ENCODE results near the gene WIPF2. TPM values are rescaled to one million over a fixed set of nuclear protein-coding genes. Genes with fewer than 3 reads are reported as not detected.
"Not testable (repeated sequence)": the region's sequence is repeated elsewhere in the genome, so short reads cannot be mapped to it uniquely, and the experiment has no call there.

The WIPF2 gene
- total and polyA plus RNA-seq, 2 donors = 2.9 to 9.9 TPM

DNA sequence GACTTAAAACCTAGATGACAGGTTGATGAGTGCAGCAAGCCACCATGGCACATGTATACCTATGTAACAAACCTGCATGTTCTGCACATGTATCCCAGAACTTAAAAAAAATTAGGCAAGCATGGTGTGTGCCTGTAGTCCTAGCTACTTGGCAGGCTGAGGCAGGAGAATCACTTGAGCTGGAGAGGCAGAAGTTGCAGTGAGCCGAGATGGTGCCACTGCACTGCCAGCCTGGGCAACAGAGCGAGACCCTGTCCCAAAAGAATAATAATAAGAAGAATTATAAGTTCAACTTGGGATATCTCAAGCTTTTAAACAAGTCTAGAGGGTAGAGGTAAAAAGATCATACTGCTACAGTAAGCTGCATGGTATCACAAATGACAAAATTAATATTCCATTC, 78.4 kb downstream of the WIPF2 start:
- Histone ChIP-seq H3K4me3 (ENCODE audit: low read length in 2 of 2) (no peak overlapping the region), H3K36me3 (ENCODE audit: control insufficient read depth in 2 of 2, insufficient read depth in 2 of 2, low read length in 1 of 2) (peaks cover 28 to 89% of the 10 kb centered on the region in 2 donors), H3K9me3 (ENCODE audit: control insufficient read depth in 2 of 2, insufficient read depth in 1 of 2, low read length in 1 of 2) (no peaks in the 10 kb centered on the region), H3K4me1 (ENCODE audit: control insufficient read depth in 2 of 2, insufficient read depth in 2 of 2, low read length in 2 of 2) (no peaks in the 10 kb centered on the region), H3K27ac (ENCODE audit: low read depth in 1 of 2, low read length in 1 of 2) (no peak overlapping the region), H3K27me3 (ENCODE audit: control insufficient read depth in 2 of 2, insufficient read depth in 1 of 2, low read length in 1 of 2) (no peaks in the 10 kb centered on the region)
- 97% methylated on average over 2 of the region's 2 CpGs for WGBS
- DNase-seq (ENCODE audit: low read depth in 6 of 9, low spot score in 9 of 9) = no peak

DNA sequence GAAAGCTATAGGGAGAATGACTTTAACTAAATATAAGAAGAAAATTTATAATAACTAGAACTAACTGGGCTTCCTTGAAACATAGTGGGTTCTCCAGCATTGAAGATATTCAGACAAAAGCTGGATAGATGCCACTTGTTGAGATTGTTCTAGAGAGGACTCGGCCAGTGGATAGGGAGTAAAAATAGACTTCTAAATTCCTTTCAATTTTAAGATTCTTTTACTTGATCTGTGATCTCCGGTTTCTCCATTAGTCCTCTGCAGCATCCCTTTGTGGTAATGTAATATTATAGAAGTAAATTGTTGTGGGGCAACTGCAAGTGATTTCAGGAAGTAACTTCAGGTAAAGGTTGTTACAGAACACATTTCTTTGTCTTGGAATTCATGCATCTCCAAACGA, 79.6 kb downstream of the WIPF2 start:
- Histone ChIP-seq H3K27ac (ENCODE audit: low read depth in 1 of 2, low read length in 1 of 2) (no peak overlapping the region), H3K9me3 (ENCODE audit: control insufficient read depth in 2 of 2, insufficient read depth in 1 of 2, low read length in 1 of 2) (no peaks in the 10 kb centered on the region), H3K4me1 (ENCODE audit: control insufficient read depth in 2 of 2, insufficient read depth in 2 of 2, low read length in 2 of 2) (peaks cover 3 to 10% of the 10 kb centered on the region in 2 donors), H3K4me3 (ENCODE audit: low read length in 2 of 2) (no peak overlapping the region), H3K36me3 (ENCODE audit: control insufficient read depth in 2 of 2, insufficient read depth in 2 of 2, low read length in 1 of 2) (peaks cover 28 to 90% of the 10 kb centered on the region in 2 donors), H3K27me3 (ENCODE audit: control insufficient read depth in 2 of 2, insufficient read depth in 1 of 2, low read length in 1 of 2) (no peaks in the 10 kb centered on the region)
- 90% methylated on average over 3 of the region's 3 CpGs for WGBS
- DNase-seq (ENCODE audit: low read depth in 6 of 9, low spot score in 9 of 9) = no peak

GRCh38 chr17:40299159-40299757, 80.2 kb downstream of the WIPF2 start:
- H3K27ac ChIP-seq (ENCODE audit: low read depth in 1 of 2, low read length in 1 of 2); H3K4me3 ChIP-seq (ENCODE audit: low read length in 2 of 2); DNase-seq (ENCODE audit: low read depth in 6 of 9, low spot score in 9 of 9); H3K9me3 ChIP-seq (ENCODE audit: control insufficient read depth in 2 of 2, insufficient read depth in 1 of 2, low read length in 1 of 2); H3K27me3 ChIP-seq (ENCODE audit: control insufficient read depth in 2 of 2, insufficient read depth in 1 of 2, low read length in 1 of 2): not testable (repeated sequence)
- WGBS = 96% methylated on average over 7 of the region's 7 CpGs
- H3K36me3 ChIP-seq (ENCODE audit: control insufficient read depth in 2 of 2, insufficient read depth in 2 of 2, low read length in 1 of 2) = peaks cover 28 to 90% of the 10 kb centered on the region in 2 donors
- peaks cover 7 to 16% of the 10 kb centered on the region in 2 donors for H3K4me1 ChIP-seq (ENCODE audit: control insufficient read depth in 2 of 2, insufficient read depth in 2 of 2, low read length in 2 of 2)

- Histone ChIP-seq H3K27me3 (ENCODE audit: control insufficient read depth in 2 of 2, insufficient read depth in 1 of 2, low read length in 1 of 2) (no peaks in the 10 kb centered on the region), H3K4me1 (ENCODE audit: control insufficient read depth in 2 of 2, insufficient read depth in 2 of 2, low read length in 2 of 2) (peaks cover 7 to 31% of the 10 kb centered on the region in 2 donors), H3K9me3 (ENCODE audit: control insufficient read depth in 2 of 2, insufficient read depth in 1 of 2, low read length in 1 of 2) (no peaks in the 10 kb centered on the region), H3K4me3 (ENCODE audit: low read length in 2 of 2) (no peak overlapping the region), H3K36me3 (ENCODE audit: control insufficient read depth in 2 of 2, insufficient read depth in 2 of 2, low read length in 1 of 2) (peaks cover 17 to 73% of the 10 kb centered on the region in 2 donors), H3K27ac (ENCODE audit: low read depth in 1 of 2, low read length in 1 of 2) (no peak overlapping the region)
- 87% methylated on average over 4 of the region's 4 CpGs for WGBS
- peak in 1 of 9 donors; percentile 32 for DNase-seq (ENCODE audit: low read depth in 6 of 9, low spot score in 9 of 9)
Measured at GRCh38 chr17:40301315-40301714, 82.2 kb downstream of the WIPF2 start.

DNA sequence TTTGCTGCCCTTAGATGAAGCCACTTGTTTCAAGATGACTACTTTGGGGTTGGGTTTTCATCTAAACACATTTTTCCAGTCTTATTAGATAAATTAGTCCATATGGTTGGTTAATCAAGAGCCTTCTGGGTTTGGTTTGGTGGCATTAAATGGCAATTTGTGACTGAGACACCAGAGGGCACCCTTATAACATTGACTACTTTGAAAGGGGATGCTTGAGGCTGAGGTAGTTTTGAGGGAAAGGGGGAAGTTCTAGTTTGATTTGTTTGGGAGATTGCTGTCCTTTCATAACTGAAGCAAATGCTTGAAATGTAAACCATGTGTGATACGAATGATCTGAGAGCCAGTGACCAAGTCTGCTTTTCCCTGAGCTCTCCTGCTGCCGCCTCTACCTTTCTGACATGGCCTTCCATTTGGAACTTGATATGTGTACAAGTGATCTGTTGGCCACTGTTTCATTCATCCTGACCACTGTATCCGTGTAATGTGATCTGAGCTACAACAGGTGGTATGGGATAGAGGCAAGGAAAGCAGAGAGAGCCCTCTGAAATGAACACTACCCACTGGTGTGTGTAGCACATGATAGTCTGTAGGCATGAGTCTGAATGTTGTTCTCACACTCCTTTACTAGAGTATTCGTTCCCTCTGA, 84.0 kb downstream of the WIPF2 start:
- WGBS = 73% methylated on average over 4 of the region's 4 CpGs
- Histone ChIP-seq H3K36me3 (ENCODE audit: control insufficient read depth in 2 of 2, insufficient read depth in 2 of 2, low read length in 1 of 2) (peaks cover 13 to 57% of the 10 kb centered on the region in 2 donors), H3K4me1 (ENCODE audit: control insufficient read depth in 2 of 2, insufficient read depth in 2 of 2, low read length in 2 of 2) (peaks cover 20 to 49% of the 10 kb centered on the region in 2 donors), H3K4me3 (ENCODE audit: low read length in 2 of 2) (no peak overlapping the region), H3K27me3 (ENCODE audit: control insufficient read depth in 2 of 2, insufficient read depth in 1 of 2, low read length in 1 of 2) (no peaks in the 10 kb centered on the region), H3K9me3 (ENCODE audit: control insufficient read depth in 2 of 2, insufficient read depth in 1 of 2, low read length in 1 of 2) (no peaks in the 10 kb centered on the region), H3K27ac (ENCODE audit: low read depth in 1 of 2, low read length in 1 of 2) (no peak overlapping the region)
- DNase-seq (ENCODE audit: low read depth in 6 of 9, low spot score in 9 of 9) = peak in 2 of 9 donors; percentile 71 to 79

DNA sequence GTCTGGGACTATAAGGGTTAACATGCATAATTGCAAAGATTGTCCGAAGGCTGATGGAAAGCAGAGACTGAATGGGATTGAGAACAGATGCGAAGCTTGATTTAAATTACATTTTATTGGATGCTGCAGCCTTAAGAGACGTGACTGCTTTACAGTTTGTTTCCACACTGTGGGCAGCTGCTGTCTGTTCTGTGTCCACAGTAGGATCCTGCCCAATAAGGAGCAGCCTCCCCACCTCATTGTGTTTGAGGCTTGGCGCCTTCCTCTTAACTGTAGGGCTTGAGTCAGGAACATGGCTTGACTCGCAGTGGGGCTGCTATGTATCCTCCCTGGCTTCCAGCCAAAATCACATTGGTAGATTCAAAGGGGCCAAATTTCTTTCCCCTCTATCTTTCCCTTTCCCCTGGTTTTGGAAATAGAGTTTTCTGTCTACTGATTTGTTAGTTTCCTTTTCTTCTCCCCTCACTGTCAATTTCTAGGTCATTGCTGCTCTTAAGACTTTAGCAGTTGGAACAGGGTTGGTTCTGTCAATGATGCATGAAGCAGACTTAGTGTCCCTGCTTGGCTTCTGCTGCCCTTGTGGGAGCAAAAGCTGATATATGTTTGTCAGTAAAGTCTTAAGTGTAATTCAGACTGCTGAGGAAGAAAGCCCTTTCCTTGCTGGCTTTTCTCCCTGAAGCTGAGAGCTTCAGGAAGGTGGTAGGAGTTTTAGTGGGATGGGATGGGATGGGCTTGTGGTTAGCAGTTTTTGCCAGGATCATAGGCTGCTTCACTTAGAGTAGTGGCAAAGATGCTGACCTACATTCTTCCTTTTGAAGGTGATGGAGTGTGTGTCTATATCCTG, 84.8 kb downstream of the WIPF2 start:
- Histone ChIP-seq H3K4me1 (ENCODE audit: control insufficient read depth in 2 of 2, insufficient read depth in 2 of 2, low read length in 2 of 2) (peaks cover 23 to 57% of the 10 kb centered on the region in 2 donors), H3K27me3 (ENCODE audit: control insufficient read depth in 2 of 2, insufficient read depth in 1 of 2, low read length in 1 of 2) (no peaks in the 10 kb centered on the region), H3K4me3 (ENCODE audit: low read length in 2 of 2) (no peak overlapping the region), H3K9me3 (ENCODE audit: control insufficient read depth in 2 of 2, insufficient read depth in 1 of 2, low read length in 1 of 2) (no peaks in the 10 kb centered on the region), H3K27ac (ENCODE audit: low read depth in 1 of 2, low read length in 1 of 2) (peak overlapping the region in 1 of 2 donors; percentile 8), H3K36me3 (ENCODE audit: control insufficient read depth in 2 of 2, insufficient read depth in 2 of 2, low read length in 1 of 2) (peaks cover 8 to 50% of the 10 kb centered on the region in 2 donors)
- peak in 1 of 9 donors; percentile 22 for DNase-seq (ENCODE audit: low read depth in 6 of 9, low spot score in 9 of 9)
- WGBS = 92% methylated on average over 5 of the region's 5 CpGs

- Histone ChIP-seq H3K36me3 (ENCODE audit: control insufficient read depth in 2 of 2, insufficient read depth in 2 of 2, low read length in 1 of 2) (peaks cover 3 to 44% of the 10 kb centered on the region in 2 donors), H3K4me1 (ENCODE audit: control insufficient read depth in 2 of 2, insufficient read depth in 2 of 2, low read length in 2 of 2) (peaks cover 27 to 63% of the 10 kb centered on the region in 2 donors)
- 93% methylated on average over 5 of the region's 5 CpGs for WGBS
- not testable (repeated sequence) for H3K9me3 ChIP-seq (ENCODE audit: control insufficient read depth in 2 of 2, insufficient read depth in 1 of 2, low read length in 1 of 2); H3K27ac ChIP-seq (ENCODE audit: low read depth in 1 of 2, low read length in 1 of 2); DNase-seq (ENCODE audit: low read depth in 6 of 9, low spot score in 9 of 9); H3K4me3 ChIP-seq (ENCODE audit: low read length in 2 of 2); H3K27me3 ChIP-seq (ENCODE audit: control insufficient read depth in 2 of 2, insufficient read depth in 1 of 2, low read length in 1 of 2)
Measured at GRCh38 chr17:40304552-40304863, 85.4 kb downstream of the WIPF2 start.

DNA sequence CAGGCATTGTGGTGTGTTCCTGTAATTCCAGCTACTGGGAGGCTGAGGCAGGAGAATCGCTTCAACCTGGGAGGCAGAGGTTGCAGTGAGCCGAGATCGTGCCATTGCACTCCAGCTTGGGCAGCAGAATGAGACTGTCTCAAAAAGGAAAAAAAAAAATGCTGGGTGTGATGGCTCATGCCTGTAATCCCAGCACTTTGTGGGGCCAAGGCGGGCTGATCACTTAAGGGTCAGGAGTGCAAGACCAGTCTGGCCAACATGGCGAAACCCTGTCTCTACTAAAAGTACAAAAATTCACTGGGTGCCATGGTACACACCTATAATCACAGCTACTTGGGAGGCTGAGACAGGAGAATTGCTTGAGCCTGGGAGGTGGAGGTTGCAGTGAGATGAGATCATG, 85.8 kb downstream of the WIPF2 start:
- H3K4me1 ChIP-seq (ENCODE audit: control insufficient read depth in 2 of 2, insufficient read depth in 2 of 2, low read length in 2 of 2) = peaks cover 27 to 66% of the 10 kb centered on the region in 2 donors
- H3K4me3 ChIP-seq (ENCODE audit: low read length in 2 of 2); H3K27me3 ChIP-seq (ENCODE audit: control insufficient read depth in 2 of 2, insufficient read depth in 1 of 2, low read length in 1 of 2); H3K9me3 ChIP-seq (ENCODE audit: control insufficient read depth in 2 of 2, insufficient read depth in 1 of 2, low read length in 1 of 2); H3K27ac ChIP-seq (ENCODE audit: low read depth in 1 of 2, low read length in 1 of 2); DNase-seq (ENCODE audit: low read depth in 6 of 9, low spot score in 9 of 9): not testable (repeated sequence)
- 96% methylated on average over 5 of the region's 5 CpGs for WGBS
- H3K36me3 ChIP-seq (ENCODE audit: control insufficient read depth in 2 of 2, insufficient read depth in 2 of 2, low read length in 1 of 2) = peaks cover 3 to 42% of the 10 kb centered on the region in 2 donors

DNA sequence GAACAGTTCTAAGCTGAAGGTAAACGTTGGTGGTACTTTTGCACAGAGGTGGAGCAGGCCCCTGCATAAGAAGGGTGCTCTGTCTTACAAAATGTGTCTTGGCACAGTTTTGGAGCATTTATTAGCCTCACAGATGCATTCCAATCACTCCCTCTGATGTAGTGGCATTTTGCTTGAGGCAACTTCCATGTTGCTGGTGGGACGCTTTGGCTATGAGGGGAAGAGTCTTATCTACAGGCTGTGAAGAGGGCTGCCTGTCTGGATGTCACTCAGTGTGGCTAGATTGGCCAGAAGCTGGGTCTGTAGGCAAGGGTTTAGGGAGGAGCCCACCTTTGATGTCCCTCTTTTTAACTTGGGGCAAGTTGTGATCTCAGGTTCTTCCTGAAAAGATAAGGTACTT, 87.3 kb downstream of the WIPF2 start:
- no peak for DNase-seq (ENCODE audit: low read depth in 6 of 9, low spot score in 9 of 9)

More for the DNA sequence above, 87.3 kb downstream of the WIPF2 start:
- Histone ChIP-seq H3K4me1 (ENCODE audit: control insufficient read depth in 2 of 2, insufficient read depth in 2 of 2, low read length in 2 of 2) (peaks cover 27 to 82% of the 10 kb centered on the region in 2 donors), H3K9me3 (ENCODE audit: control insufficient read depth in 2 of 2, insufficient read depth in 1 of 2, low read length in 1 of 2) (no peaks in the 10 kb centered on the region), H3K27ac (ENCODE audit: low read depth in 1 of 2, low read length in 1 of 2) (peak overlapping the region in 1 of 2 donors; percentile 70), H3K27me3 (ENCODE audit: control insufficient read depth in 2 of 2, insufficient read depth in 1 of 2, low read length in 1 of 2) (no peaks in the 10 kb centered on the region), H3K36me3 (ENCODE audit: control insufficient read depth in 2 of 2, insufficient read depth in 2 of 2, low read length in 1 of 2) (peaks cover 0 to 28% of the 10 kb centered on the region in 2 donors), H3K4me3 (ENCODE audit: low read length in 2 of 2) (no peak overlapping the region)
- WGBS = 88% methylated on average over 2 of the region's 2 CpGs
